HepG2 (cell line): ENCODE measurements around the gene EARS2. TPM values are rescaled to one million over a fixed set of nuclear protein-coding genes. Genes with fewer than 3 reads are reported as not detected.

ENCODE experiments used
- ARID2 ChIP-seq: sonication (generic); formaldehyde crosslinking; IDR thresholded peaks from 2 replicates; pipeline ENCODE4 v1.8.1; 2022; ENCODE audit warnings: mild to moderate bottlenecking, missing genetic modification reagents, borderline replicate concordance
- HDAC6 ChIP-seq: fragments of 200-600 bp; sonication (generic); IDR thresholded peaks from 2 replicates; pipeline ENCODE4 v1.7.0; 2017; ENCODE audit warnings: mild to moderate bottlenecking, antibody characterized with exemption, low read length, low read depth
- KLF6 ChIP-seq: IDR thresholded peaks from 2 replicates; pipeline ENCODE4 v1.8.0; 2016; ENCODE audit warnings: missing biosample characterization, missing genetic modification reagents
- POGZ ChIP-seq: sonication (generic); formaldehyde crosslinking; IDR thresholded peaks from 2 replicates; pipeline ENCODE4 v1.4.0; 2020; ENCODE audit warnings: mild to moderate bottlenecking, missing genetic modification reagents
- RXRA ChIP-seq: sonication (generic); formaldehyde crosslinking; IDR thresholded peaks from 2 replicates; pipeline ENCODE4 v1.5.1; 2020; ENCODE audit warnings: missing genetic modification reagents
- ZBTB7A ChIP-seq: sonication (generic); formaldehyde crosslinking; IDR thresholded peaks from 2 replicates; pipeline ENCODE4 v1.8.0; 2022; ENCODE audit warnings: mild to moderate bottlenecking, missing genetic modification reagents
- ZNF44 ChIP-seq: sonication (generic); formaldehyde crosslinking; IDR thresholded peaks from 2 replicates; pipeline ENCODE4 v1.5.1; 2020; ENCODE audit warnings: mild to moderate bottlenecking, missing genetic modification reagents
- ZNF598 ChIP-seq: sonication (generic); formaldehyde crosslinking; IDR thresholded peaks from 2 replicates; pipeline ENCODE4 v1.5.1; 2020; ENCODE audit warnings: mild to moderate bottlenecking, missing genetic modification reagents, borderline replicate concordance
- ZSCAN22 ChIP-seq: sonication (generic); formaldehyde crosslinking; IDR thresholded peaks from 2 replicates; pipeline ENCODE4 v1.4.0; 2020; ENCODE audit warnings: mild to moderate bottlenecking, missing genetic modification reagents
- ZSCAN31 ChIP-seq: sonication (generic); formaldehyde crosslinking; IDR thresholded peaks from 2 replicates; pipeline ENCODE4 v1.5.0; 2020; ENCODE audit warnings: low read depth, mild to moderate bottlenecking, missing genetic modification reagents
- polyA plus RNA-seq, 8 experiments: library from polyadenylated mRNA; depleted of rRNA in 3 of 8; stranded (reverse) in 7 of 8; unstranded in 1 of 8; fragments of >200 nt; fragmentation: Illumina TruSeq in 4 of 8; extraction: Trizol in 4 of 8; gene quantifications; 2 replicates each; pipeline versions ENCODE4 v1.2.1 to v1.2.3, GENCODE V29; 2011 to 2016; ENCODE audit warnings: low read depth in 4 of 8, missing spikeins in 1 of 8, mixed read lengths in 1 of 8; ENCODE audit not compliant: insufficient read depth in 1 of 8
- total RNA-seq, 5 experiments: library from RNA; depleted of rRNA; stranded (reverse); fragments of >200 nt; fragmentation: Illumina TruSeq; extraction: Trizol; gene quantifications; 2 replicates each; pipeline ENCODE4 v1.2.3, GENCODE V29; 2016; ENCODE audit warnings: low read depth in 1 of 5
- TF ChIP-seq, protein P1 (sequence below): IDR thresholded peaks from 2 replicates; pipeline ENCODE4 v1.6.1; 2016; ENCODE audit warnings: mild to moderate bottlenecking
- TF ChIP-seq, protein P2 (sequence below): sonication (generic); formaldehyde crosslinking; IDR thresholded peaks from 2 replicates; pipeline ENCODE4 v1.5.0; 2020; ENCODE audit warnings: missing genetic modification reagents
- TF ChIP-seq, protein P3 (sequence below): sonication (generic); IDR thresholded peaks from 2 replicates; pipeline ENCODE4 v1.6.1; 2016; ENCODE audit warnings: low read depth, borderline replicate concordance
- TF ChIP-seq, protein P4 (sequence below): sonication (generic); formaldehyde crosslinking; IDR thresholded peaks from 2 replicates; pipeline ENCODE4 v1.5.0; 2020; ENCODE audit warnings: mild to moderate bottlenecking, missing genetic modification reagents, borderline replicate concordance

EARS2 gene
- total and polyA plus RNA-seq, 2 of the 13 experiments (the other 11 are each of a cell fraction or from before 2014, with no cell fraction given) = 49.4 to 80.4 TPM

DNA sequence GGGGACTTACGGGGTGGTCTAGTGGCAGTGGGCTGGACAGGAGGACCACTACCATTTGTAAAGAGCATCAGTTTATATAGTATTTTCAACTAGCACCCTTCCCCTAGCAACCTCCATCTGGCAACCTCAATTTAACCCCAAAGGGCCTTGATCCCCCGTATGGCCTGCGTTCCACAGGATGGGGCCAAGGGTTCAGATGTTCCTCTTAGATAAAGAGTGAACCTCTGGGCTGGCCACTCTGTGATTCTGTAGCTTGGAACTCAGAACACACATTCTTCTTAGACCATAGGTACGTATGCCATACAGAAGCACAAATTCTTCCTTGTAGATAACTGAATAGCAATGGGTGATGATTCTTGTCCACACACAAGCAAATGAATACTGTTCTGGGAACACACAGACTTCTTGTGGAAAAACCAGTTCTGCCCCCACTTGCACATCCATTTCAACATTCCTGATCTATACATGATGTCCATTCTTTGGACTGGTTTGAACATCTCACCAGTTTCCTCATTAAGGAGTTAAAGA is 44.9 kb downstream of the EARS2 start (continued):
- TF ChIP-seq, protein P1, sequence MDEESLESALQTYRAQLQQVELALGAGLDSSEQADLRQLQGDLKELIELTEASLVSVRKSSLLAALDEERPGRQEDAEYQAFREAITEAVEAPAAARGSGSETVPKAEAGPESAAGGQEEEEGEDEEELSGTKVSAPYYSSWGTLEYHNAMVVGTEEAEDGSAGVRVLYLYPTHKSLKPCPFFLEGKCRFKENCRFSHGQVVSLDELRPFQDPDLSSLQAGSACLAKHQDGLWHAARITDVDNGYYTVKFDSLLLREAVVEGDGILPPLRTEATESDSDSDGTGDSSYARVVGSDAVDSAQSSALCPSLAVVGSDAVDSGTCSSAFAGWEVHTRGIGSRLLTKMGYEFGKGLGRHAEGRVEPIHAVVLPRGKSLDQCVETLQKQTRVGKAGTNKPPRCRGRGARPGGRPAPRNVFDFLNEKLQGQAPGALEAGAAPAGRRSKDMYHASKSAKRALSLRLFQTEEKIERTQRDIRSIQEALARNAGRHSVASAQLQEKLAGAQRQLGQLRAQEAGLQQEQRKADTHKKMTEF (CRISPR knock-in tag) = no peak
- TF ChIP-seq, protein P2, sequence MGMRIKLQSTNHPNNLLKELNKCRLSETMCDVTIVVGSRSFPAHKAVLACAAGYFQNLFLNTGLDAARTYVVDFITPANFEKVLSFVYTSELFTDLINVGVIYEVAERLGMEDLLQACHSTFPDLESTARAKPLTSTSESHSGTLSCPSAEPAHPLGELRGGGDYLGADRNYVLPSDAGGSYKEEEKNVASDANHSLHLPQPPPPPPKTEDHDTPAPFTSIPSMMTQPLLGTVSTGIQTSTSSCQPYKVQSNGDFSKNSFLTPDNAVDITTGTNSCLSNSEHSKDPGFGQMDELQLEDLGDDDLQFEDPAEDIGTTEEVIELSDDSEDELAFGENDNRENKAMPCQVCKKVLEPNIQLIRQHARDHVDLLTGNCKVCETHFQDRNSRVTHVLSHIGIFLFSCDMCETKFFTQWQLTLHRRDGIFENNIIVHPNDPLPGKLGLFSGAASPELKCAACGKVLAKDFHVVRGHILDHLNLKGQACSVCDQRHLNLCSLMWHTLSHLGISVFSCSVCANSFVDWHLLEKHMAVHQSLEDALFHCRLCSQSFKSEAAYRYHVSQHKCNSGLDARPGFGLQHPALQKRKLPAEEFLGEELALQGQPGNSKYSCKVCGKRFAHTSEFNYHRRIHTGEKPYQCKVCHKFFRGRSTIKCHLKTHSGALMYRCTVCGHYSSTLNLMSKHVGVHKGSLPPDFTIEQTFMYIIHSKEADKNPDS = no peak
- TF ChIP-seq, protein P3, sequence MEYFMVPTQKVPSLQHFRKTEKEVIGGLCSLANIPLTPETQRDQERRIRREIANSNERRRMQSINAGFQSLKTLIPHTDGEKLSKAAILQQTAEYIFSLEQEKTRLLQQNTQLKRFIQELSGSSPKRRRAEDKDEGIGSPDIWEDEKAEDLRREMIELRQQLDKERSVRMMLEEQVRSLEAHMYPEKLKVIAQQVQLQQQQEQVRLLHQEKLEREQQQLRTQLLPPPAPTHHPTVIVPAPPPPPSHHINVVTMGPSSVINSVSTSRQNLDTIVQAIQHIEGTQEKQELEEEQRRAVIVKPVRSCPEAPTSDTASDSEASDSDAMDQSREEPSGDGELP = no peak
- TF ChIP-seq ZSCAN31 (CRISPR knock-in tag) (0 out of 2 replicates have a peak, but pooled peaks have one; percentile 36), ZBTB7A (CRISPR knock-in tag) (no peak), ZNF44 (CRISPR knock-in tag) (no peak), ZNF598 (CRISPR knock-in tag) (no peak), POGZ (no peak), KLF6 (CRISPR knock-in tag) (no peak), RXRA (CRISPR knock-in tag) (peak; percentile 20; the same call in 1 of the 2 replicates), ZSCAN22 (CRISPR knock-in tag) (no peak), ARID2 (no peak), HDAC6 (no peak)
- TF ChIP-seq, protein P4, sequence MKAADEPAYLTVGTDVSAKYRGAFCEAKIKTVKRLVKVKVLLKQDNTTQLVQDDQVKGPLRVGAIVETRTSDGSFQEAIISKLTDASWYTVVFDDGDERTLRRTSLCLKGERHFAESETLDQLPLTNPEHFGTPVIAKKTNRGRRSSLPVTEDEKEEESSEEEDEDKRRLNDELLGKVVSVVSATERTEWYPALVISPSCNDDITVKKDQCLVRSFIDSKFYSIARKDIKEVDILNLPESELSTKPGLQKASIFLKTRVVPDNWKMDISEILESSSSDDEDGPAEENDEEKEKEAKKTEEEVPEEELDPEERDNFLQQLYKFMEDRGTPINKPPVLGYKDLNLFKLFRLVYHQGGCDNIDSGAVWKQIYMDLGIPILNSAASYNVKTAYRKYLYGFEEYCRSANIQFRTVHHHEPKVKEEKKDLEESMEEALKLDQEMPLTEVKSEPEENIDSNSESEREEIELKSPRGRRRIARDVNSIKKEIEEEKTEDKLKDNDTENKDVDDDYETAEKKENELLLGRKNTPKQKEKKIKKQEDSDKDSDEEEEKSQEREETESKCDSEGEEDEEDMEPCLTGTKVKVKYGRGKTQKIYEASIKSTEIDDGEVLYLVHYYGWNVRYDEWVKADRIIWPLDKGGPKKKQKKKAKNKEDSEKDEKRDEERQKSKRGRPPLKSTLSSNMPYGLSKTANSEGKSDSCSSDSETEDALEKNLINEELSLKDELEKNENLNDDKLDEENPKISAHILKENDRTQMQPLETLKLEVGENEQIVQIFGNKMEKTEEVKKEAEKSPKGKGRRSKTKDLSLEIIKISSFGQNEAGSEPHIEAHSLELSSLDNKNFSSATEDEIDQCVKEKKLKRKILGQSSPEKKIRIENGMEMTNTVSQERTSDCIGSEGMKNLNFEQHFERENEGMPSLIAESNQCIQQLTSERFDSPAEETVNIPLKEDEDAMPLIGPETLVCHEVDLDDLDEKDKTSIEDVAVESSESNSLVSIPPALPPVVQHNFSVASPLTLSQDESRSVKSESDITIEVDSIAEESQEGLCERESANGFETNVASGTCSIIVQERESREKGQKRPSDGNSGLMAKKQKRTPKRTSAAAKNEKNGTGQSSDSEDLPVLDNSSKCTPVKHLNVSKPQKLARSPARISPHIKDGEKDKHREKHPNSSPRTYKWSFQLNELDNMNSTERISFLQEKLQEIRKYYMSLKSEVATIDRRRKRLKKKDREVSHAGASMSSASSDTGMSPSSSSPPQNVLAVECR (CRISPR knock-in tag) = no peak
